ENCODE measurements around the gene ZNF580.

ZNF580 gene, protein sequence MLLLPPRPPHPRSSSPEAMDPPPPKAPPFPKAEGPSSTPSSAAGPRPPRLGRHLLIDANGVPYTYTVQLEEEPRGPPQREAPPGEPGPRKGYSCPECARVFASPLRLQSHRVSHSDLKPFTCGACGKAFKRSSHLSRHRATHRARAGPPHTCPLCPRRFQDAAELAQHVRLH

DNA sequence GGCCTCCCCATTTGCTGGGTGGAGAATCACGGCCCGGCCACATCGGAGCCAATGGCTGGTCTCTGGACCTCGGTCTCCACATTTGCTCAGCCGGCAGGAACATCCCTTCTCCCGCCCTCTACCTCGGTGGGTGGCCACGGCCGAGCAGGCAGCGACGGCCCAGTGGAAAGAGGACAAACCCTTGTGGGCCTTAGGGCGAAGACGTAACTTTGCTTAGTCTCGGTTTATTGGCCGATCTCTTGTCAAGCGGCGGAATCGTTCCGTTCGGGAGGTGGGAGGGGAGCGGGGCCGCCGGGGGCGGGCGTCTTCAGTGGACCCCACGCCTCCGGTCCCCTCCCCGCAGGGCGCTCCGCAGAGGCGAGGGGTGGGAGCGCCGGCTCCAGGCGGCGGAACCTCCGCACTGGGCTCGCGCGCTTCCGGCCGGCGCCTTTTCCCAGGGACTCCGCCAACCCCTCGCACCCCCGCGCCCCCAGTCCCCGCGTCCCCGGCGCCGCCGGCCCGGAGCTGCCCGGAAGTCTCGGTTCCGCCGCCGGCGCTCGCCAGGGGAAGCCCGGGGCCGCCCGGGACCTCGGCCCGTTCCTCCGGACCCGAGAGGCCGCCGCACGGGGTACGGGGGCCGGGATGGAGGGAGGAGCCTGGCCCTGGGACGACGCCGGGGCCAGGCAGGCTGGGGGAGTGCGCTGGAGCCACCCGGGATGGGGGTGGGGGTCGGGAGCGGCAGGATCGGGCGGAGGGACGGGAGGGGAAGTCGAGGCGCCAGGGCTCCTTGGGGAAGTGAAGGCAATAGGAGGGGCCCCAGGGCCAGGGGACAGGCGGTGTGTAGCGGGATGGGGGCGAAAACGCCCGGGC lies at the start of gene ZNF580:
ZNF580 (plus strand) TSS at position 426 of the 849 bp plus-strand sequence. CDS start 1,507 bp downstream, outside the sequence.
- peak; percentile 69 for DNase-seq (ENCODE audit: low read depth)
- TF ChIP-seq, protein P1, sequence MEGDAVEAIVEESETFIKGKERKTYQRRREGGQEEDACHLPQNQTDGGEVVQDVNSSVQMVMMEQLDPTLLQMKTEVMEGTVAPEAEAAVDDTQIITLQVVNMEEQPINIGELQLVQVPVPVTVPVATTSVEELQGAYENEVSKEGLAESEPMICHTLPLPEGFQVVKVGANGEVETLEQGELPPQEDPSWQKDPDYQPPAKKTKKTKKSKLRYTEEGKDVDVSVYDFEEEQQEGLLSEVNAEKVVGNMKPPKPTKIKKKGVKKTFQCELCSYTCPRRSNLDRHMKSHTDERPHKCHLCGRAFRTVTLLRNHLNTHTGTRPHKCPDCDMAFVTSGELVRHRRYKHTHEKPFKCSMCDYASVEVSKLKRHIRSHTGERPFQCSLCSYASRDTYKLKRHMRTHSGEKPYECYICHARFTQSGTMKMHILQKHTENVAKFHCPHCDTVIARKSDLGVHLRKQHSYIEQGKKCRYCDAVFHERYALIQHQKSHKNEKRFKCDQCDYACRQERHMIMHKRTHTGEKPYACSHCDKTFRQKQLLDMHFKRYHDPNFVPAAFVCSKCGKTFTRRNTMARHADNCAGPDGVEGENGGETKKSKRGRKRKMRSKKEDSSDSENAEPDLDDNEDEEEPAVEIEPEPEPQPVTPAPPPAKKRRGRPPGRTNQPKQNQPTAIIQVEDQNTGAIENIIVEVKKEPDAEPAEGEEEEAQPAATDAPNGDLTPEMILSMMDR (conservative IDR thresholded peaks at IDR 0.05; ENCODE audit: low read length), result no peak

DNA sequence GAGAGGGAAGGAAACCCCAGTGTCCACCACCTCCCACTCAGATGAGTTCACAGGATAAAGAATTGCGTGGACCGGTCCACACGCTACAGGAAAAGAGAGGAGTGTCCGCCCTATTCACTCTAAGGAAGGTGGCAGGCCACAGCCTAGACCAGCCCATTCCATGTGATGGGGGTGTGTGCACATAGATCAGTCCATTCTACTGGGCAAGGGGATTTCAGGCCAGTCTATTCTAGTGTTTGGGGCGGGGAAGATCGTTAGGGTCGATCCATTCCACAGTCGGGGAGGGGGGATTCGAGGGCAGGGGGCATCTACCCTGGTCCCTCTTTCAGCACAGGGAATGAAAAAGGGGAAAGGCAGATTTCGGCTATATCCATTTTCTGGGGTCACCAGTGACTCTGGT lies 49.2 kb upstream of the ZNF580 start:
- no peak overlapping the region for H3K4me3 ChIP-seq (ENCODE audit: low read length)
- TF ChIP-seq, protein P1 (conservative IDR thresholded peaks at IDR 0.05; ENCODE audit: low read length), result no peak
- no peak for DNase-seq (ENCODE audit: low read depth)

More for the DNA sequence above, at the start of gene ZNF580:
- H3K4me3 ChIP-seq (ENCODE audit: low read length), result peak within 1 kb of the TSS; percentile 70

DNA sequence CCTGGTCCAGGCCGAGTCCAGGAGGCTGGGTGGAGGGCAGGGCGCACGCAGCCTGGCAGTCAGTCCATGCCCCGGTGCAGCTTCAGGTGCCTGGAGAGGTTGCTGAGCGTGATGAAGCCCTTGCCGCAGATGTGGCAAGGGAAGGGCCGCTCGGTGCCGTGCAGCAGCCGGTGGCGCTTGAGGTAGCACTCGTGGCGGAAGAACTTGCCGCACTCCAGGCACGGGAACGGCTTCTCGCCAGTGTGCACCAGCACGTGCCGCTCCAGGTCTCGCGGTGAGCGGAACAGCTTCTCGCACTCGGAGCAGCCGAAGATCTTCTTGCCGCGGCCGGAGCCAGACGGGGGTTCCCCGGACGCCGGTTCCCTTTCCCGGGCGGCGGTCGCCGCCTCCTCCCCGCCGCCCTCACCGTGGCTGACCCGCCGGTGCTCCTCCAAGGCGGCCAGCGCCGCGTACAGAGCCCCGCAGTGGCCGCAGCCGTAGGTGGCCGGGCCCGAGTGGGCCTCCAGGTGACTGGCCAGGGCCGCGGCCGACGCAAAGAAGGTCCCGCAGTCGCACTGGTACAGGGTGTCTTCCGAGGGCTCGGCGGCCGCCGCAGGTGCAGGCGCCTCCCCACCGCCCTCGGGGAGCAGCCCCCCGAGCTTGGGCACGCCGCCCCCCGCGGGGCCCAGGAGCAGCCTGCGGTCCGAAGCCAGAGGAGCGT lies 48.3 kb upstream of the ZNF580 start:
- DNase-seq (ENCODE audit: low read depth), result no peak
- TF ChIP-seq, protein P1 (conservative IDR thresholded peaks at IDR 0.05; ENCODE audit: low read length), result no peak
- H3K4me3 ChIP-seq (ENCODE audit: low read length), result no peak overlapping the region

DNA sequence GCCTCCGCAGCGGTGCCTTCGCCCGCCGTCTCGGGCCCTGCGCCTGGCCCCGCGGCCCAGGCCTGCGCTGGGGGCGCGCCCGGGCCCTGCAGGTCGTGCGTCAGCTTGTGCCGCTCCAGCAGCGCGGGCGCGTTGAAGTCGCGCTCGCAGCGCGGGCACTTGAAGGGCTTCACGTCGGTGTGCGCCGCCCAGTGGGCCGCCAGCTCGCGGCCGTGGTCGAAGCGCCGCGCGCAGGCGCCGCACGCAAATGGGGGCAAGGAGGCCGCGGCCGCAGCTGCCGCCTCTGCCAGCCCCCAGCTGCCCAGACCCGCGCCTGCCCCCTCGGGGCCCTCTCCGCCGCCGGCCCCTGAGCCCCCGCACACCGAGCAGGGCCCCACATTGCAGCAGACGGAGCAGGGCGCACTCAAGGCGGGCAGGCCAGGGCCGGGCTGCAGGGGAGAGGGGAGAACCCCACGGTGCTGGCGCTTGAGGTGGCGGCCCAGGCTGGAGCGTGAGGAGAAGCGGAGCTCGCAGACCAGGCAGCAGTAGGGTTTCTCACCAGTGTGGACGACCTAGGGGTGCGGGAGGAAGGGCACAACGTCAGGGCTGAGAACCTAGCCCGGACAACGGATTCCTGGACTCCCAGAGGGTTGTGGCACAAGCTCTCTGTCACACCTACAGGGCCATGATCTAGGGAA lies 47.6 kb upstream of the ZNF580 start:
- H3K4me3 ChIP-seq (ENCODE audit: low read length), result no peak overlapping the region
- TF ChIP-seq, protein P1 (conservative IDR thresholded peaks at IDR 0.05; ENCODE audit: low read length), result no peak
- no peak for DNase-seq (ENCODE audit: low read depth)

DNA sequence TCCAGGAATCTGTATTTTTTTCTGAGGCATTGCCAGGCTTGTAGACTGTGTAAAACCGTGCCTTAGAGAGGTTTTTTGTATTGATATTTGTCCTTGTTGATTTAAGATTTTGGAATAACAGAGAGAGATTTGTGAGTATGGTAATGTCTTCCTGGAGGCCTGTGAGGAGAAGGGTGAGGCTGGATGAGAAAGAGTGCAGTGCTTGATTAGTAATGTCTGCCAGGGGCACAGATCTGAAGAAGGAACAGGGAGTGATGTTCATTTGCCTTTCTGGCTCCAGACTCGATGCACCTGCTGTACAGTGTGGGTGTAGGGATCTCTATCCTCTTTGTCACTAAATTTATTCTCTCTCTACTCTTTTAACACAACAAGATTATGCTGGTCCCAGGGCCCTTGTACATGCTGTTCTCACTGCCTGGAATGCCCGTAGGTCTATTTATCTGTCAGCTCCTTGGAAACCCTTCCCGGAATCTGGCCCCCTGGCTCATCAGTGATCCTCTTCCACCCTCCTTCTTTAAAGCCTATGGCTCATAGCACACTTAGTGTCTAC lies 45.7 kb upstream of the ZNF580 start:
- TF ChIP-seq, protein P1 (conservative IDR thresholded peaks at IDR 0.05; ENCODE audit: low read length), result no peak
- DNase-seq (ENCODE audit: low read depth), result no peak
- H3K4me3 ChIP-seq (ENCODE audit: low read length), result no peak overlapping the region

DNA sequence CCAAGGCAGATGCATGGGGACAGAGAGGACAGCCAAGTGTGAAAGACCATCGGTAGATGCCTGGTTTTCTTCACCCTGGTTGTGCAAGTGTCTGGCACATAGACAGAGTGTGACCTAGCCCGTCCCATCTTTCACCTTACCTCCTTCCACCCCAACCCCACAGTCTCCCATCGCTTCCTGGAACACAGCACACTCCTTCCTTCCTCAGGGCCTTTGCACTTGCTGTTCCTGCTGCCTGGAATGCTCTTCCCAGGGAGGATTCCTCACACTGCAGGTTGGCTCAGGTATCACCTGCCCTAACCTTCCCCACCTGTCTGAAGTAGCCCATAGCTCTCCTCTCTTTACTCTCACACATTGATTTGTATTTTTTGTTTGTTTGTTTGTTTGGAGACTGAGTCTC lies 44.5 kb upstream of the ZNF580 start:
- TF ChIP-seq, protein P1 (conservative IDR thresholded peaks at IDR 0.05; ENCODE audit: low read length), result no peak
- no peak for DNase-seq (ENCODE audit: low read depth)
- H3K4me3 ChIP-seq (ENCODE audit: low read length), result no peak overlapping the region

Data from AG10803 (cell line).